H1 (cell line): ENCODE measurements around the gene NBEA. TPM values are rescaled to one million over a fixed set of nuclear protein-coding genes. Genes with fewer than 3 reads are reported as not detected.

Source experiments
- CTCF ChIA-PET: fragments of 300-600 bp; sonication (Branson Sonifier 250); formaldehyde crosslinking; loops from one replicate; lab custom pipeline; 2021; ENCODE audit not compliant: partially characterized antibody; lab: Charles Lee
- POLR2A ChIA-PET: fragments of 300-600 bp; sonication (Branson Sonifier 250); formaldehyde crosslinking; loops from one replicate; lab custom pipeline; 2021; ENCODE audit warnings: inconsistent platforms; ENCODE audit not compliant: partially characterized antibody; lab: Charles Lee
- DNase-seq, 2 experiments: peaks; one replicate each; pipeline versions ENCODE4 v3.0.0 to v3.0.0-alpha.2; 2010 to 2022; ENCODE audit warnings: low spot score in 2 of 2, low read depth in 1 of 2, mixed read lengths in 1 of 2
- FAIRE-seq: peaks from 2 replicates; lab custom pipeline; 2011; peaks lifted over from hg19 to GRCh38; lab: Jason Lieb, UNC
- H2AFZ ChIP-seq: 2 replicates; pipeline ENCODE4 v1.8.1; 2012; ENCODE audit warnings: low read length, inconsistent platforms
- H2AK5ac ChIP-seq: 2 replicates; pipeline ENCODE4 v1.6.1; 2013; ENCODE audit warnings: low read depth, low read length
- H2BK120ac ChIP-seq: replicated peaks from 2 replicates; pipeline ENCODE3; 2013; ENCODE audit warnings: low read depth, low read length, inconsistent platforms
- H2BK12ac ChIP-seq: 2 replicates; pipeline ENCODE4 v1.6.1; 2013; ENCODE audit warnings: low read depth, low read length
- H2BK15ac ChIP-seq: 2 replicates; pipeline ENCODE4 v1.6.1; 2013; ENCODE audit warnings: low read length
- H2BK20ac ChIP-seq: 2 replicates; pipeline ENCODE4 v1.6.1; 2013; ENCODE audit warnings: low read length
- H2BK5ac ChIP-seq: 2 replicates; pipeline ENCODE4 v1.6.1; 2013; ENCODE audit warnings: low read depth, low read length
- H3K14ac ChIP-seq: 2 replicates; pipeline ENCODE4 v1.6.1; 2013; ENCODE audit warnings: inconsistent platforms; ENCODE audit not compliant: insufficient read length
- H3K18ac ChIP-seq: 2 replicates; pipeline ENCODE4 v1.6.1; 2013; ENCODE audit warnings: low read length; ENCODE audit errors: extremely low read depth
- H3K23ac ChIP-seq: 2 replicates; pipeline ENCODE4 v1.6.1; 2013; ENCODE audit warnings: inconsistent platforms; ENCODE audit not compliant: insufficient read length
- H3K23me2 ChIP-seq: 2 replicates; pipeline ENCODE4 v1.6.1; 2013; ENCODE audit warnings: low read depth, low read length
- H3K27ac ChIP-seq: 2 replicates; pipeline ENCODE4 v1.6.1; 2011; ENCODE audit warnings: low read depth, low read length, inconsistent platforms
- H3K27me3 ChIP-seq, 4 experiments: replicated peaks in 1 of 4; 1 replicate in 1 of 4; 2 replicates in 3 of 4; pipeline versions ENCODE4 v1.6.1 to v1.8.1; 2011 to 2013; ENCODE audit warnings: low read length in 3 of 4, mild to moderate bottlenecking in 3 of 4, inconsistent platforms in 2 of 4, mixed read lengths in 2 of 4, moderate library complexity in 1 of 4; ENCODE audit not compliant: control insufficient read depth in 3 of 4, insufficient read depth in 3 of 4; ENCODE audit errors: extremely low read depth in 1 of 4
- H3K36me3 ChIP-seq, 4 experiments: 2 replicates each; pipeline versions ENCODE4 v1.6.1 to v1.8.1; 2011 to 2013; ENCODE audit warnings: mild to moderate bottlenecking in 4 of 4, low read length in 3 of 4, moderate library complexity in 2 of 4, control low read depth in 1 of 4, inconsistent platforms in 1 of 4; ENCODE audit not compliant: insufficient read depth in 4 of 4, control insufficient read depth in 2 of 4
- H3K4ac ChIP-seq: replicated peaks from 2 replicates; pipeline ENCODE3; 2013; ENCODE audit warnings: low read length, low read depth, mixed read lengths, inconsistent platforms; ENCODE audit not compliant: insufficient read length
- H3K4me1 ChIP-seq, 4 experiments: replicated peaks in 1 of 4; 1 replicate in 1 of 4; 2 replicates in 3 of 4; pipeline versions ENCODE4 v1.6.1 to v1.8.1; 2011 to 2013; ENCODE audit warnings: low read length in 3 of 4, inconsistent platforms in 2 of 4, mixed read lengths in 1 of 4; ENCODE audit not compliant: insufficient read depth in 4 of 4, control insufficient read depth in 3 of 4
- H3K4me2 ChIP-seq, 2 experiments: 2 replicates each; pipeline versions ENCODE4 v1.6.1 to v1.8.1; 2011 to 2013; ENCODE audit warnings: low read depth in 2 of 2, low read length in 2 of 2, control low read depth in 1 of 2, inconsistent platforms in 1 of 2, mild to moderate bottlenecking in 1 of 2; ENCODE audit not compliant: insufficient read depth in 1 of 2
- H3K4me3 ChIP-seq, 4 experiments: fragments of 200-600, 300-600 bp in 1 of 4; sonication (generic), shearing (Covaris generic), sonication (Bioruptor Twin) in 1 of 4; 2 replicates each; pipeline versions ENCODE4 v1.5.1 to v1.8.1; 2011 to 2016; ENCODE audit warnings: low read length in 4 of 4, low read depth in 3 of 4, control low read depth in 2 of 4, inconsistent platforms in 2 of 4, mild to moderate bottlenecking in 2 of 4, mixed read lengths in 1 of 4, moderate library complexity in 1 of 4; ENCODE audit not compliant: insufficient read depth in 2 of 4; ENCODE audit errors: extremely low read depth in 1 of 4
- H3K56ac ChIP-seq: replicated peaks from 2 replicates; pipeline ENCODE3; 2013; ENCODE audit warnings: low read depth, mild to moderate bottlenecking, mixed read lengths, low read length, inconsistent platforms; ENCODE audit not compliant: insufficient read length
- H3K79me1 ChIP-seq: 2 replicates; pipeline ENCODE4 v1.6.1; 2013; ENCODE audit warnings: low read depth, low read length, control low read depth
- H3K79me2 ChIP-seq, 2 experiments: 2 replicates each; pipeline versions ENCODE4 v1.6.1 to v1.8.1; 2012 to 2013; ENCODE audit warnings: low read length in 2 of 2, mild to moderate bottlenecking in 2 of 2, inconsistent platforms in 1 of 2; ENCODE audit not compliant: insufficient read depth in 2 of 2, control insufficient read depth in 1 of 2
- H3K9ac ChIP-seq, 4 experiments: replicated peaks in 1 of 4; 1 replicate in 1 of 4; 2 replicates in 3 of 4; pipeline versions ENCODE4 v1.6.1 to v1.8.1; 2011 to 2013; ENCODE audit warnings: low read depth in 3 of 4, low read length in 3 of 4, control low read depth in 2 of 4, mild to moderate bottlenecking in 2 of 4, moderate library complexity in 2 of 4, inconsistent platforms in 1 of 4; ENCODE audit errors: extremely low read depth in 1 of 4
- H3K9me3 ChIP-seq, 2 experiments: 2 replicates each; pipeline versions ENCODE4 v1.6.1 to v1.8.1; 2012 to 2013; ENCODE audit warnings: mild to moderate bottlenecking in 2 of 2, moderate library complexity in 2 of 2, control low read depth in 1 of 2, inconsistent platforms in 1 of 2, low read depth in 1 of 2, low read length in 1 of 2, mixed read lengths in 1 of 2; ENCODE audit not compliant: insufficient read depth in 2 of 2
- H4K20me1 ChIP-seq, 2 experiments: replicated peaks in 1 of 2; 2 replicates each; pipeline versions ENCODE3 to v1.8.1; 2011 to 2013; ENCODE audit warnings: inconsistent platforms in 2 of 2, low read length in 2 of 2, mild to moderate bottlenecking in 1 of 2; ENCODE audit not compliant: insufficient read depth in 2 of 2, control insufficient read depth in 1 of 2
- H4K5ac ChIP-seq: 2 replicates; pipeline ENCODE4 v1.6.1; 2013; ENCODE audit warnings: low read length, low read depth, mixed read lengths, inconsistent platforms; ENCODE audit not compliant: insufficient read length
- H4K8ac ChIP-seq: 2 replicates; pipeline ENCODE4 v1.8.0; 2013; ENCODE audit warnings: mild to moderate bottlenecking, moderate library complexity, low read length, inconsistent platforms; ENCODE audit not compliant: insufficient read depth; ENCODE audit errors: extremely low read depth
- H4K91ac ChIP-seq: replicated peaks from 2 replicates; pipeline ENCODE3; 2013; ENCODE audit warnings: low read length, mixed read lengths, inconsistent platforms; ENCODE audit not compliant: insufficient read length
- EP300 ChIP-seq, 2 experiments: IDR thresholded peaks; 1 replicate in 1 of 2; 2 replicates in 1 of 2; pipeline ENCODE4 v1.6.1; 2011 to 2012; ENCODE audit warnings: low read depth in 2 of 2, low read length in 2 of 2, mild to moderate bottlenecking in 2 of 2, borderline replicate concordance in 1 of 2, inconsistent platforms in 1 of 2, moderate library complexity in 1 of 2
- HDAC2 ChIP-seq, 2 experiments: fragments of 300-600 bp in 1 of 2; sonication (generic) in 1 of 2; IDR thresholded peaks; 2 replicates each; pipeline ENCODE4 v1.6.1; 2011 to 2012; ENCODE audit warnings: low read depth in 2 of 2, low read length in 2 of 2, mild to moderate bottlenecking in 2 of 2, moderate library complexity in 2 of 2, borderline replicate concordance in 1 of 2, inconsistent platforms in 1 of 2
- HDAC6 ChIP-seq: IDR thresholded peaks from one replicate; pipeline ENCODE4 v1.7.1; 2012; ENCODE audit warnings: low read depth, mild to moderate bottlenecking, inconsistent platforms, low read length, moderate library complexity
- MAFK ChIP-seq: IDR thresholded peaks from 2 replicates; pipeline ENCODE4 v1.6.1; 2012; ENCODE audit warnings: low read depth, mild to moderate bottlenecking, improper control_type of control experiment, low read length
- RXRA ChIP-seq: IDR thresholded peaks from 2 replicates; pipeline ENCODE4 v1.6.1; 2011; ENCODE audit warnings: low read depth, mild to moderate bottlenecking, low read length, moderate library complexity; ENCODE audit not compliant: insufficient read depth
- SUZ12 ChIP-seq: fragments of 200-600 bp; sonication (generic); IDR thresholded peaks from 2 replicates; pipeline ENCODE4 v1.6.1; 2012; ENCODE audit warnings: mild to moderate bottlenecking, inconsistent platforms, low read length, moderate library complexity, mixed read lengths
- TAF1 ChIP-seq: IDR thresholded peaks from 2 replicates; pipeline ENCODE4 v1.6.1; 2011; ENCODE audit warnings: mild to moderate bottlenecking, low read depth, low read length
- TEAD4 ChIP-seq: IDR thresholded peaks from 2 replicates; pipeline ENCODE4 v1.6.1; 2012; ENCODE audit warnings: low read depth, low read length, inconsistent platforms, mixed read lengths
- WGBS, 2 experiments: shearing (Covaris generic) in 1 of 2; methylation state at CpG; one replicate each; pipeline versions ENCODE4 v1.1.6 to v1.1.7; 2013 to 2015; ENCODE audit warnings: low lambda C conversion rate in 2 of 2, mixed read lengths in 2 of 2, inconsistent platforms in 1 of 2, low coverage in 1 of 2, missing lambda C conversion rate in 1 of 2; ENCODE audit not compliant: insufficient replicate concordance in 2 of 2, insufficient coverage in 1 of 2, insufficient read length in 1 of 2; ENCODE audit errors: extremely low coverage in 1 of 2, missing lambda C conversion rate in 1 of 2; 5-methylcytosine and 5-hydroxymethylcytosine counted together
- polyA plus RNA-seq, 7 experiments: library from polyadenylated mRNA; depleted of rRNA in 3 of 7; stranded (reverse) in 5 of 7; unstranded in 2 of 7; fragments of >200 nt in 5 of 7; fragments of 200-250 nt in 2 of 7; gene quantifications; 1 replicate in 5 of 7; 2 replicates in 1 of 7; 4 replicates in 1 of 7; pipeline versions ENCODE4 v1.2.1 to v1.2.3, GENCODE V29; 2011 to 2013; ENCODE audit warnings: missing spikeins in 2 of 7, mixed read lengths in 2 of 7
- total RNA-seq: library from RNA; stranded (reverse); fragmentation: NEBNext Ultra II Directional; extraction: Animal tissue kit (Norgen Biotek cat#: 25700); gene quantifications from 2 replicates; pipeline ENCODE4 v1.2.1, GENCODE V29; 2021
- TF ChIP-seq, protein P1 (sequence below), 3 experiments: IDR thresholded peaks; 1 replicate in 2 of 3; 2 replicates in 1 of 3; pipeline versions ENCODE4 v1.5.1 to v1.6.1; 2011; ENCODE audit warnings: low read length in 3 of 3, mild to moderate bottlenecking in 3 of 3, inconsistent platforms in 2 of 3, low read depth in 1 of 3, moderate library complexity in 1 of 3; ENCODE audit not compliant: insufficient read depth in 1 of 3; ENCODE audit errors: control extremely low read depth in 1 of 3

Gene NBEA
- total and polyA plus RNA-seq, 2 of the 8 experiments (the other 6 are each of a cell fraction or from before 2014, with no cell fraction given) = 14.2 to 21.5 TPM

DNA sequence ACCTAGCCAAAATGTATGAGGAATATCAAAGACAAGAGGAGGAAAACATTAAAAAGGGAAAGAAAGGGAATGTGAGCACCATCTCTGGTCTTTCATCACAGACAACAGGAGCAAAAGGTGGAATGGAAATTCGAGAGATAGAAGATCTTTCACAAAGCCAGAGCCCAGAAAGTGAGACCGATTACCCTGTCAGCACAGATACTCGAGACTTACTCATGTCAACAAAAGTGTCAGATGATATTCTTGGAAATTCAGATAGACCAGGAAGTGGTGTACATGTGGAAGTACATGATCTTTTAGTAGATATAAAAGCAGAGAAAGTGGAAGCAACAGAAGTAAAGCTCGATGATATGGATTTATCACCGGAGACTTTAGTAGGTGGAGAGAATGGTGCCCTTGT is 217.0 kb downstream of the NBEA start:
- no peak overlapping the region for H3K9ac ChIP-seq
- no peak for TF ChIP-seq SUZ12
- TF ChIP-seq TAF1 = no peak
- TF ChIP-seq MAFK = no peak
- TF ChIP-seq HDAC6 = no peak
- no peak for TF ChIP-seq TEAD4
- TF ChIP-seq, protein P1, sequence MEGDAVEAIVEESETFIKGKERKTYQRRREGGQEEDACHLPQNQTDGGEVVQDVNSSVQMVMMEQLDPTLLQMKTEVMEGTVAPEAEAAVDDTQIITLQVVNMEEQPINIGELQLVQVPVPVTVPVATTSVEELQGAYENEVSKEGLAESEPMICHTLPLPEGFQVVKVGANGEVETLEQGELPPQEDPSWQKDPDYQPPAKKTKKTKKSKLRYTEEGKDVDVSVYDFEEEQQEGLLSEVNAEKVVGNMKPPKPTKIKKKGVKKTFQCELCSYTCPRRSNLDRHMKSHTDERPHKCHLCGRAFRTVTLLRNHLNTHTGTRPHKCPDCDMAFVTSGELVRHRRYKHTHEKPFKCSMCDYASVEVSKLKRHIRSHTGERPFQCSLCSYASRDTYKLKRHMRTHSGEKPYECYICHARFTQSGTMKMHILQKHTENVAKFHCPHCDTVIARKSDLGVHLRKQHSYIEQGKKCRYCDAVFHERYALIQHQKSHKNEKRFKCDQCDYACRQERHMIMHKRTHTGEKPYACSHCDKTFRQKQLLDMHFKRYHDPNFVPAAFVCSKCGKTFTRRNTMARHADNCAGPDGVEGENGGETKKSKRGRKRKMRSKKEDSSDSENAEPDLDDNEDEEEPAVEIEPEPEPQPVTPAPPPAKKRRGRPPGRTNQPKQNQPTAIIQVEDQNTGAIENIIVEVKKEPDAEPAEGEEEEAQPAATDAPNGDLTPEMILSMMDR (IDR thresholded peaks at IDR 0.05; ENCODE audit: control extremely low read depth in 1 of 3, insufficient read depth in 1 of 3, low read depth in 1 of 3, low read length in 3 of 3) = no peak
- TF ChIP-seq HDAC2 (IDR thresholded peaks at IDR 0.05; ENCODE audit: borderline replicate concordance in 1 of 2, low read depth in 2 of 2, low read length in 2 of 2) = no peak
- no peak for TF ChIP-seq RXRA
- TF ChIP-seq EP300 (IDR thresholded peaks at IDR 0.05; ENCODE audit: borderline replicate concordance in 1 of 2, low read depth in 2 of 2, low read length in 2 of 2) = no peak
- no peak overlapping the region for H2BK20ac ChIP-seq
- no peaks in the 10 kb centered on the region for H3K4me1 ChIP-seq
- H3K23me2 ChIP-seq = no peaks in the 10 kb centered on the region
- H2BK12ac ChIP-seq = no peak overlapping the region
- no peaks in the 10 kb centered on the region for H3K79me1 ChIP-seq
- FAIRE-seq = no peak
- no peak overlapping the region for H4K91ac ChIP-seq
- H3K56ac ChIP-seq = no peak overlapping the region
- no peak overlapping the region for H3K4me2 ChIP-seq
- no peak overlapping the region for H2BK5ac ChIP-seq
- no peak overlapping the region for H2BK120ac ChIP-seq
- H2AK5ac ChIP-seq = no peak overlapping the region
- H3K23ac ChIP-seq = no peak overlapping the region
- WGBS, 2 experiments = 89% methylated on average over 5 of the region's 5 CpGs; no CpG with 5 or more reads in 1 of the 2 experiments
- no peak overlapping the region for H3K14ac ChIP-seq
- no peak overlapping the region for H4K8ac ChIP-seq
- H3K79me2 ChIP-seq = no peaks in the 10 kb centered on the region
- H3K27me3 ChIP-seq = no peaks in the 10 kb centered on the region
- no peak overlapping the region for H3K18ac ChIP-seq
- no peaks in the 10 kb centered on the region for H3K9me3 ChIP-seq
- no peak for DNase-seq
- H3K27ac ChIP-seq = no peak overlapping the region
- no peak overlapping the region for H4K5ac ChIP-seq
- ChIA-PET POLR2A (no interaction called here), CTCF (interaction anchor here (0.5 to 1.0 kb wide), 2 partner anchors 885 to 1228 kb away, joined by 3 to 4 read pairs; no protein-coding TSS in a partner anchor)
- no peaks in the 10 kb centered on the region for H4K20me1 ChIP-seq
- no peak overlapping the region for H3K4ac ChIP-seq
- no peak overlapping the region for H3K4me3 ChIP-seq
- H2BK15ac ChIP-seq = no peak overlapping the region
- no peak overlapping the region for H2AFZ ChIP-seq
- H3K36me3 ChIP-seq = peaks cover 0 to 4% (median 3%) of the 10 kb centered on the region in 4 experiments; a peak in 3 of 8 replicates
